ENCODE measurements around the gene PASD1.
"Not testable (repeated sequence)": the region's sequence is repeated elsewhere in the genome, so short reads cannot be mapped to it uniquely, and the experiment has no call there.

Gene PASD1

DNA sequence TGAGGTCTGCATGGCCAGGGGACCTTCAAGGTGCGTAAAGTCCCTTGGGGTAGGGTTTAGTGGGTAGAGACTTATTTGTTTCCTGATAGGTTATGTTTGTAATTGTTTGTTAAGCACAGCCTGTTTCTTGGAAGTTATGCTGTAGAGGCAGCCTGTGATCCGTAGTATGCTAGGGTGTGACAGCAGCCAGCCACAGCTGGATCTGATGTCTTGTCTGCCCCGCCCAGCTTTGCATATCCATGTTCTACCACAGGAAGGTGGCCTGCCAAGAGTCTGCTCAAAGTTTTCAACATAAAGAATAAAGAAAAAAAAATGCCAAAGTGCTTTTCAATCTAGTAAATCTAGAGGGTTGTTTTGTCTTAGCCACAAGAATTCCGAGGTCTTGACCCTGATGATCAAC is 112.7 kb downstream of the PASD1 start:
- no peak for DNase-seq (ENCODE audit: low read depth in 1 of 2, low spot score in 1 of 2)
- in situ Hi-C loops (cut with HindIII; ENCODE audit: low pct_unique_long_range_greater_than_20kb, low sequenced_read_pairs) = no loop called here
- TF ChIP-seq JUND (IDR thresholded peaks at IDR 0.05; ENCODE audit: low read depth) = no peak

DNA sequence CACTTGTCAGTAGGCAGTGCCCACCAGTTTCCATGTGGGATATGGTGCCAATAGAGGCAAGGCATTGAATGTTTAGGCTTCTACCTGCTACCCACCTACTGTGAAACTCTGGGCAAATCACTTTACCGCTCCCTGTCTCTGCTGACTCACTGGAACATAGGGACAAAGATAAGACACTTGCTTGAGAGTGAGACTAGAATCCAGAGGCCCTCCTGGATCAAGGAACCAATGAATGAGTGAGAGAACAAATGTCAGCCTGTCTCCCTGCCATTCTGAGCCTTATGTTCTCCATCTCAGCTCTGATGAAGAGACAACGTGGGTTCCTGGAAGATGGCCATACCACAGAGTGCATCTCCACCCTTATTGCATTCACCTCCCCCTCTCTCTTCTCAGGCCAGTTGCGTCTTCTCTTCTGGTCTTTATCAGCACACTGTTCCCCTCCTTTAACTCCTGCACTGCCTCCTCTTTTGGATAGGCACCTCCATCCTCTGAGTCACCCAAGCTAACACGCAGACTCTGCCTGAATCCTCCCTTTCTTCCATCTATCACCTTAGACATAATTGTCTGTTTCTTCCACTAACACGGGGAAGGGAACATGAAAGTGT is 116.4 kb downstream of the PASD1 start:
- no peak for TF ChIP-seq JUND (IDR thresholded peaks at IDR 0.05; ENCODE audit: low read depth)
- DNase-seq (ENCODE audit: low read depth in 1 of 2, low spot score in 1 of 2) = no peak
- in situ Hi-C loops (cut with HindIII; ENCODE audit: low pct_unique_long_range_greater_than_20kb, low sequenced_read_pairs) = no loop called here

DNA sequence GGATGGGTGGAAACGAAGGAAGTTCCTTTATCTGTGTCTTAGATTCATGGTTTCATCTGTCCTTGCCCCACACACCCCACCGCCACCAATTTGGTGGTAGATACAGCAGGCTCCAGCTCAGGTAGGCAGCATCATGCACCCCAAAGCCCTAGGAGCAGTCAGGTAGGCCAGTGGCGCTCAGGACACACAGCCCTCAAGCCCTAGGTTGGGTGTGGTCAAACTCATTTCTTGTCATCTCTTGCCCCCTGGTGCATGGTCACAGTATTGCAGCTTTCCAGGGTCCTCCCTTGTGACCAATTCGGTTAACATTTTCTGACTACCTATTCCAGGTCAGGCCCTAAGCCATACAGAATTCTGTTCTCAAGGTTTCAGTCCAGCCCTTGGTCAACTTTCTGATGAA is 117.3 kb downstream of the PASD1 start:
- no peak for TF ChIP-seq JUND (IDR thresholded peaks at IDR 0.05; ENCODE audit: low read depth)
- DNase-seq (ENCODE audit: low read depth in 1 of 2, low spot score in 1 of 2) = peak in 1 of 2 experiments; percentile 55
- in situ Hi-C loops (cut with HindIII; ENCODE audit: low pct_unique_long_range_greater_than_20kb, low sequenced_read_pairs) = no loop called here

DNA sequence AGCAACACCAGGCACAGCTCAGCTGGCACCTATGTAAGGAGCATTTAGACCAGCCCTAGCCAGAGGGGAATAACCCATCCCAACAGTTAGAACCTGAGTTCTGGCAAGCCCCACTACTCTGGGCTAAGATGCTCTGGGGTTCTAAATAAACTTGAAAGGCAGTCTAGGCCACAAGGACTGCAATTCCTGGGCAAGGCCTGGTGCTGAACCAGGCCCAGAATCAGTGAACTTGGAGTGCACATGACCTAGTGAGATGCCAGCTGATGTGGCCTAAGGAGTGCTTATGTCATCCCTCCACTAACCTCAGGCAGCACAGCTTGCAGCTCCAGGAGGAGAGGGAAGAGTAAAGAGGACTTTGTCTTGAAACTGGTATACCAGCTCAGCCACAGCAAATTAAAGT is 124.2 kb downstream of the PASD1 start:
- DNase-seq (ENCODE audit: low read depth in 1 of 2, low spot score in 1 of 2) = no peak
- no peak for TF ChIP-seq JUND (IDR thresholded peaks at IDR 0.05; ENCODE audit: low read depth)
- in situ Hi-C loops (cut with HindIII; ENCODE audit: low pct_unique_long_range_greater_than_20kb, low sequenced_read_pairs) = no loop called here

DNA sequence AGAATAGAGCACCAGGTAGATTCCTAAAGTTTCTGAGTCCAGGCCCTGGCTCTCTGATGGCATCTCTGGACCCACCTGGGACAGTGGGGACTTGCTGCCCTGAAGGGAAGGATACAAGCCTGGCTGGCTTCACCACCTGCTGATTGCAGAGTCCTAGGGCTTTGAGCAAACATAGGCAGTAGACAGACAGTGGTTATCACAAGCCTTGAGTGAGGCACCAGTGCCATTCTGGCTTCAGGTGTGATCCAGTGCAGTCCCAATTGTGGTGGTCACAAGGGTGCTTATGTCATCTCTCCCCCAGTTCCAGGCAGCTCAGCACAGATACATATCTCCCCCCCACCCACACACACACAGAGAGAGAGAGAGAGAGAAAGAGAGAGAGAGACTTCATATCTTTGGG is 125.2 kb downstream of the PASD1 start:
- no peak for TF ChIP-seq JUND (IDR thresholded peaks at IDR 0.05; ENCODE audit: low read depth)
- in situ Hi-C loops (cut with HindIII; ENCODE audit: low pct_unique_long_range_greater_than_20kb, low sequenced_read_pairs) = no loop called here
- no peak for DNase-seq (ENCODE audit: low read depth in 1 of 2, low spot score in 1 of 2)

DNA sequence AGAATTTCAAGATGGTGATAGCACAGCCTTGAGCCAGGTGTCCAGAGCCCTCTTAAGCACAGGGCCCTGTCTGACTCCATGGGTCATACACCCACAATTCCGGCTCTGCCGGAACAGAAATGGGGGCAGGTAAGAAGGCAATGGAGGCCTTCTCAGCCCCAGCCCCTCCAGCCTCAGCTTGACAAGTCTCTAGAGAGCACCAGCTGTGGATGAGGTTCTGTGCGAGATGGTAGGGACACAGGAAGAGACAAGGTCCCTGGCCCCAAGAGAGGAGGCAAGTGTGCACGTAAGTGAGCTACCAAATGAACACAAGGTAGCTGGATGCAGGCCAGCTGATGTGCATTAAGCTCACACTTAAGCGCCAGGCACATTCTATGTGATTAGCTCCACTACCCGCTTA is 129.3 kb downstream of the PASD1 start:
- DNase-seq (ENCODE audit: low read depth in 1 of 2, low spot score in 1 of 2) = no peak
- in situ Hi-C loops (cut with HindIII; ENCODE audit: low pct_unique_long_range_greater_than_20kb, low sequenced_read_pairs) = no loop called here
- no peak for TF ChIP-seq JUND (IDR thresholded peaks at IDR 0.05; ENCODE audit: low read depth)

DNA sequence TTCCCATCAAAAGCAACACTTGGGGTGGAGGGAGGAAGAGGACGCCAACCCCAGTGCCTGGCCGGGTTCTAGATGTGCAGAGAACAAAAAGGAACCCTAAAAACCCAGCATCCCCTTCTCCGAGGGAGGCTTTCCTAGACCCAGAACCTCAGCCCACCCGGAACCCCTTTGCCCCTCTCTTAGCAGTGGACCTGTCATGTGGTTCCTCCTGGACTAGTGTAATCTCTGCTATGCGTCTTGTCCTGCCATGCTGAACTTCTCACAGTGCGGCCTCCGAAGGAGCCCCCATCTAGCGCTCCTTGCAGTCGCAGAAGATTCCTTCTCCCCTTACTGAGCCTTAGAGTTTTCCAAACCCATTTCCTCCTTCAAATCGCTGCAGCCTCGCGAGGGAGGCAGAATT is 130.6 kb downstream of the PASD1 start:
- no peak for DNase-seq (ENCODE audit: low read depth in 1 of 2, low spot score in 1 of 2)
- TF ChIP-seq JUND (IDR thresholded peaks at IDR 0.05; ENCODE audit: low read depth) = no peak
- in situ Hi-C loops (cut with HindIII; ENCODE audit: low pct_unique_long_range_greater_than_20kb, low sequenced_read_pairs) = no loop called here

DNA sequence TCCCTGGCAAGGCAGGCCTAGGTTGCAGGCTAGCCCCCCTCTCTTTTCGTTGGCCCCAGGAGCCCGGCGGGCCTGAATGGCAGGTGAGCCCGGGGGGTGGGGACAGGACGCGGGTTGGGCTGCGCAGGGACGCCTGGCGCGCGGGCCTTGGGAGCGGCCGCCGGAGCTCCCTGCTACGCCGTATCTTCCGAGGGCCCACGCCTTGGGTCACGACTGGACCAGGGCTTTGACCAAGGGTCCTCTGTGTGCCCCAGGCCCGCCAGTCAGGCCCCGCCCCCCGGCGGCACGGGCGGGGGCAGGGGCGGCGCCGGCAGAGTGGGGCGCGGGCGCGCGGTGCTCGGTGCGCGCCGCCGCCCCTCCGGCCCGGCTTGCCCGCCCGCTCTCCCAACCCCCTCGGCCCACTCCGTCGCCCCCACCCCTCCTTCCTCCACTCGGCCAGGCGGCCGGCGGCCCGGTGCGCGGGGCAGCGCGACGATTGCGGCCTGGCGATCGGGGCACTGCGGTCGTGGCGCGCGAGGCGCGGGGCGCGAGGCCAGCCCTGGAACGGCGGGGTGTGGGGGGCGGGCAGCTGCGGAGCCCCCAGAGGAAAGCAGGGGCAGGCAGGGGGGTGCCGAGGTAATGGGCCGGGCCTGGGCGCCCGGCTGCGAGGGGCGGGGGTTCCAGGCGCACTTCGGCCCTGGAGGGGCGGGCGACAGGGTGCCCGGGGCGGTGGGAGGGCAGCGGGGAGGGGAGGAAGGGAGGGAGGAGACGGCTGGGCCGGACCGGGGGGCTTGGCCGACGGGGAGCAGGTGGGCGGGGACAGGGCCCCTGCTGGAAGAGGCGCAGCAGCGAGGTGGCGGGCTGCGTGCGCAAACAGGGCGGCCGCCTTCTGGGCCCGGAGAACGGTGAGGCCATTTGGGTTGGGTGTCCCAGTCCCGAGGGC is 131.4 kb downstream of the PASD1 start, which contains the start of gene PRRG3:
PRRG3 (plus strand) TSS at position 798 of the 922 bp plus-strand sequence. CDS start 3,357 bp downstream, outside the sequence.
- no peak for DNase-seq (ENCODE audit: low read depth in 1 of 2, low spot score in 1 of 2)
- in situ Hi-C loops (cut with HindIII; ENCODE audit: low pct_unique_long_range_greater_than_20kb, low sequenced_read_pairs) = no loop called here
- TF ChIP-seq JUND (IDR thresholded peaks at IDR 0.05; ENCODE audit: low read depth) = no peak

DNA sequence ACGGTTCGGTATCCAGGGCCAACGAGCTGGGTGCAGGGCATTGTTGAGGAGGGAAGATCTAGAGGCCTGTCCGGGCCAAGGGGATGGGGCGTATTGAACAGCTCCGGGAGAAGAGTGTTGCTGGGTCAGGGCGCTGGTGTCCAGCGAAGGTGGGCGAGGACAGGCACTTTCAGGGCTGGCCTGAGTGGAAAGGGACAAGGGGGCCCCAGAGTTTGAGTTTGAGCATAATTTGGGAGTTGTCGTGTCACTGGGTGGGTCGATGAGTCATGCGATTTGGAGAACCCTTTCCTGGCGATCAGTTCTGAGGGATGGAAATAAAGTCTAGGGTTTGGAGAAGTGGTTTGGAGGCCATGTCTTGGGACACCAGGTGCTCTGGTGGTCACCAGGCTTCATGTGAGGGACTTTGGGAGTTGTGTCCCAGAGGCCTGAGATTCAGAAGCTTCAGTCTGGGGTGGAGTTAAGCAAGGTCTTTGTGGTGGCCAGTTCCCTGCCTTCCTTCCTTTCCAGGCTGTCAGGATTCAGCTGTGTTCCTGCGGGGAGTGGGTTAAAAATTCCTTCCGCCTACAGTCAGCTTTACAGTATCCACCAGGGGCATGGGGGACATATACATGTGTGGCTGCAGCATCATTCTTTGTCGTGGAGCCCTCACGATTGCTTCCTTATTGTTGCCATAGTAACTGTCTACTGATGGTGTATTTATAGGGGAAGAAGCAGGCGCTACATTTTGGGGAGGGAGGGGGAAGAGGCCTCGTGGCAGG is 132.3 kb downstream of the PASD1 start:
- DNase-seq (ENCODE audit: low read depth in 1 of 2, low spot score in 1 of 2) = no peak
- no peak for TF ChIP-seq JUND (IDR thresholded peaks at IDR 0.05; ENCODE audit: low read depth)
- in situ Hi-C loops (cut with HindIII; ENCODE audit: low pct_unique_long_range_greater_than_20kb, low sequenced_read_pairs) = no loop called here

DNA sequence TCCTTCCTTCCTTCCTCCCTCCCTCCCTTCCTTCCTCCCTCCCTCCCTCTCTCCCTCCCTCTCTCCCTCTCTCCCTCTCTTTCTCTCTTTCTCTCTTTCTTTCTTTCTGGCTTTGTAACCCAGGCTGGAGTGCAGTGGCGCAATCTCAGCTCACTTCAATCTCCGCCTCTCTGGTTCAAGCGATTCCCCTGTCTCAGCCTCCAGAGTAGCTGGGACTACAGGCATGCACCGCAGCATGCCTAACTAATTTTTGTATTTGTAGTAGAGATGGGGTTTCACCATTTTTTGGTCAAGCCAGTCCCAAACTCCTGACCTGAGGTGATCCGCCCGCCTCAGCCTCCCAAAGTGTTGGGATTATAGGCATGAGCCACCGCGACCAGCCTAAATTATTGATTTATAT is 133.6 kb downstream of the PASD1 start:
- DNase-seq (ENCODE audit: low read depth in 1 of 2, low spot score in 1 of 2); in situ Hi-C loops (cut with HindIII; ENCODE audit: low pct_unique_long_range_greater_than_20kb, low sequenced_read_pairs): not testable (repeated sequence)

DNA sequence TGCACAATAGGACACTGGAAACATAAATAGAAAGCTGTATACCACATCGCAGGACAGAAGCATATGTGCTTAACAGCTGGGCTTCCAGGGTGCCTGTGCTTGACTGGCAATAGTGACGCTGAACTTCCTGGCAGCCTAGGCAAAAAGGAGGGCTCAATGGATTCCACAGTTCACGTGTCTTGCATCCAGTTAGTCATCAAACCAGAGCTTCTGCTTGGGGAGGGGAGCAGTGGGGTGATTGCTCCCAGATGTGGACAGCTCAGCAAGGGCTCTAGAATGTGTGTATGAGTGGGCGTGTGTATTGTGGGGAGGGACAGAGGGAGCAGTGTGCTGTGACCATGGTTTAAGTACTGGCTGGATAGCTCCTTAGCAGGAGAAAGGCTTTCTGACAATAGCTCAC is 134.0 kb downstream of the PASD1 start:
- no peak for TF ChIP-seq JUND (IDR thresholded peaks at IDR 0.05; ENCODE audit: low read depth)
- DNase-seq (ENCODE audit: low read depth in 1 of 2, low spot score in 1 of 2) = no peak
- in situ Hi-C loops (cut with HindIII; ENCODE audit: low pct_unique_long_range_greater_than_20kb, low sequenced_read_pairs) = no loop called here

DNA sequence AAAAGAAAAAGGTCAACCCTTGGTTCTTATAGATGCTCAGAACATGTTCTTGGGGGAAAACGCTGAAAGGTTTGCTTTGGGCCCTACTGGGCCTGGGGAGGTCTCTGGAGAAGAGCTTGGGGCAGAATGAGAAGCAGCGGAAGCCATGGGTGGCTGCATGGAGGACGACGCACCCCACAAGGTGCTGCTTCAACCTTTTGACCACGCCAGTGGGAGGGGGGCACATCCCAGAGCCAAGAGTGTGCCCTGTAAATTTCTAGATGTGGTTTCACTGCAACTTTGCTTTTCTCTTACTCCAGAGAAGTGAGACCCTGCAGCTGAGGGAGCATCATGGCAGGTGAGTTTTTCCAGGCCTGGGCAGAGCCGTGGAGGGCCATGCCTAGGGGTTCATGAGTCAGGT is 135.0 kb downstream of the PASD1 start:
- in situ Hi-C loops (cut with HindIII; ENCODE audit: low pct_unique_long_range_greater_than_20kb, low sequenced_read_pairs) = no loop called here
- DNase-seq (ENCODE audit: low read depth in 1 of 2, low spot score in 1 of 2) = no peak
- no peak for TF ChIP-seq JUND (IDR thresholded peaks at IDR 0.05; ENCODE audit: low read depth)

DNA sequence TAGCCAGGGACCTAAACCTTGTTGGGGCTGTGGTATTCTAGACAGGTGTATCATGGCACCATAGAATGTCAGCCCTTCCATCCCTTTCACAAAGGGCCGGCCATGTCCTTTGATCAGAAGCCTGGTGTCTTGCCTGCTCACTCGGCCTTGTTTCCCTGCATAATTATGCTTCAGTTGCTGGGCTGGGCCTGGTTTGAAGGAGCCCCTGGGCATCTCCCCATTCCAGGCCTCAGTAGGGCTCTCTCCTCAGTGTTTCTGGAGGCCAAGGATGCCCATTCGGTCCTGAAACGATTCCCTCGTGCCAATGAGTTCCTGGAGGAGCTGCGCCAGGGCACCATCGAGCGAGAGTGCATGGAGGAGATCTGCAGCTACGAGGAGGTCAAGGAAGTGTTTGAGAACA is 136.3 kb downstream of the PASD1 start:
- in situ Hi-C loops (cut with HindIII; ENCODE audit: low pct_unique_long_range_greater_than_20kb, low sequenced_read_pairs) = no loop called here
- no peak for DNase-seq (ENCODE audit: low read depth in 1 of 2, low spot score in 1 of 2)
- TF ChIP-seq JUND (IDR thresholded peaks at IDR 0.05; ENCODE audit: low read depth) = no peak

All from T47D (cell line).